Astrocyte of the spinal cord (primary cell): ENCODE results near the gene RUFY1.

Source experiments
- DNase-seq: peaks from one replicate; pipeline ENCODE4 v3.0.0; 2011; ENCODE audit warnings: low read depth, low spot score
- H3K4me3 ChIP-seq: 2 replicates; pipeline ENCODE4 v1.5.1; 2011; ENCODE audit warnings: low read depth, mild to moderate bottlenecking, low read length, moderate library complexity
- CTCF ChIP-seq: IDR thresholded peaks from 2 replicates; pipeline ENCODE4 v1.5.1; 2012; ENCODE audit warnings: low read depth, mild to moderate bottlenecking, low read length, inconsistent platforms
- in situ Hi-C: cut with HindIII; loops from 2 replicates; pipeline ENCODE4 v1.10.0; 2017; ENCODE audit warnings: low sequenced_read_pairs

RUFY1 gene

GRCh38 chr5:179620293-179620692 is 69.9 kb downstream of the RUFY1 start:
- no peak for DNase-seq
- in situ Hi-C loops = no loop called here
- H3K4me3 ChIP-seq = peak overlapping the region; percentile 100
- TF ChIP-seq CTCF = no peak

GRCh38 chr5:179620703-179621350 is 70.5 kb downstream of the RUFY1 start:
- in situ Hi-C loops = no loop called here
- peak overlapping the region; percentile 100 for H3K4me3 ChIP-seq
- no peak for TF ChIP-seq CTCF
- DNase-seq = no peak

- DNase-seq = no peak
- in situ Hi-C loops = no loop called here
- peak overlapping the region; percentile 100 for H3K4me3 ChIP-seq
- no peak for TF ChIP-seq CTCF
These were observed 71.3 kb downstream of the RUFY1 start for GRCh38 chr5:179621551-179622214.

- peak; percentile 99 for DNase-seq
- no peak for TF ChIP-seq CTCF
- peak within 1 kb of the TSS; percentile 100 for H3K4me3 ChIP-seq
- in situ Hi-C loops = no loop called here
These were observed 72.9 kb downstream of the RUFY1 start, which contains the start of gene HNRNPH1 for GRCh38 chr5:179623003-179623905. HNRNPH1 (minus strand) TSS chr5:179623671; CDS start chr5:179623133, 538 bp downstream.

- DNase-seq = peak; percentile 90
- TF ChIP-seq CTCF = no peak
- in situ Hi-C loops = no loop called here
- H3K4me3 ChIP-seq = peak overlapping the region; percentile 100
These were observed 73.8 kb downstream of the RUFY1 start for GRCh38 chr5:179623906-179624741.
